ENCODE measurements around the gene CDKAL1. TPM values are rescaled to one million over a fixed set of nuclear protein-coding genes. Genes with fewer than 3 reads are reported as not detected.
"Not testable (repeated sequence)": the region's sequence is repeated elsewhere in the genome, so short reads cannot be mapped to it uniquely, and the experiment has no call there.

The CDKAL1 gene
- total RNA-seq, 1 donor from 2014 or later: 11.3 TPM

DNA sequence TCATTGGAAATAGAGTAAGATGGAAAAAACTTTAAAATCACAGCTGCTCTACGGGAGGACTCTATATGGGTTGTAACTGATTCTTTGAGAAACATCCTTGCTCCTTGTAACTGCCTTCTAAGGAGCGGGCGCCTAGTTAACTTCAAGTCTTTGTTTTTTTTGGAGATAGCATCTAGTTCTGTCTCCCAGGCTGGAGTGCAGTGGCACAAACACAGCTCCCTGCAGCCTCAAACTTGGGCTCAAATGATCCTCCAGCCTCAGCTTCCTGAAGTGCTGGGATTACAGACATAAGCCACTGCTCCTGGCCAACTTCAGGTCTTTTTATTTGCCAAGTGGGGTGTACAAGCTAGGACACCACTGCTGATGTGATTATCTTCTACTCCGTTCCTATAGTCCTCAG is 552.9 kb downstream of the CDKAL1 start:
- TF ChIP-seq, protein P1, sequence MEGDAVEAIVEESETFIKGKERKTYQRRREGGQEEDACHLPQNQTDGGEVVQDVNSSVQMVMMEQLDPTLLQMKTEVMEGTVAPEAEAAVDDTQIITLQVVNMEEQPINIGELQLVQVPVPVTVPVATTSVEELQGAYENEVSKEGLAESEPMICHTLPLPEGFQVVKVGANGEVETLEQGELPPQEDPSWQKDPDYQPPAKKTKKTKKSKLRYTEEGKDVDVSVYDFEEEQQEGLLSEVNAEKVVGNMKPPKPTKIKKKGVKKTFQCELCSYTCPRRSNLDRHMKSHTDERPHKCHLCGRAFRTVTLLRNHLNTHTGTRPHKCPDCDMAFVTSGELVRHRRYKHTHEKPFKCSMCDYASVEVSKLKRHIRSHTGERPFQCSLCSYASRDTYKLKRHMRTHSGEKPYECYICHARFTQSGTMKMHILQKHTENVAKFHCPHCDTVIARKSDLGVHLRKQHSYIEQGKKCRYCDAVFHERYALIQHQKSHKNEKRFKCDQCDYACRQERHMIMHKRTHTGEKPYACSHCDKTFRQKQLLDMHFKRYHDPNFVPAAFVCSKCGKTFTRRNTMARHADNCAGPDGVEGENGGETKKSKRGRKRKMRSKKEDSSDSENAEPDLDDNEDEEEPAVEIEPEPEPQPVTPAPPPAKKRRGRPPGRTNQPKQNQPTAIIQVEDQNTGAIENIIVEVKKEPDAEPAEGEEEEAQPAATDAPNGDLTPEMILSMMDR (IDR thresholded peaks at IDR 0.05): no peak
- TF ChIP-seq POLR2AphosphoS5 (IDR thresholded peaks at IDR 0.05; ENCODE audit: insufficient read depth in 1 of 2, low read depth in 1 of 2): no peak
- TF ChIP-seq POLR2A (IDR thresholded peaks at IDR 0.05): no peak
- intact Hi-C loops (cut with DNase I): no loop called here
- DNase-seq (ENCODE audit: extremely low spot score in 2 of 2): no peak
- Histone ChIP-seq H3K36me3 (no peaks in the 10 kb centered on the region), H3K4me3 (no peak overlapping the region), H3K4me1 (no peaks in the 10 kb centered on the region), H3K9me3 (no peaks in the 10 kb centered on the region), H3K27me3 (no peaks in the 10 kb centered on the region), H3K27ac (no peak overlapping the region)

DNA sequence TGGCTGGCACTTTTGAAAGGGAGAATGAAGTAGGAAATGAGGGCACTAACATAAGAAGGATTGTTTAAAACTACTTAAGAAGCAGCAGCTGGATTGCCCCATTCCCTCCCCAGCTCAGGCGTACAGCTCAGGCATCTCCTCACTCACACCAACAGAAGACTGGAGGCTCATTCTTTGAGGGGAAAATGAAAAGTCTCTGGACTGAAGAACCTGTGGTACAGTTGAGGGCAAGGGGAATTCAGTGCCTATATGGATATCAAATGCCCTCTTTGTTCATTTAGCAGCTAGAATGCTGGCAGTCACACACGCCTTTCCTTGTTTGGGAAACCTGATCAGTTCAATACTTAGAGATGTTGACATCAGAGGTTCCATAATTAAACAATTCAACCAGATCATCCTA is 557.2 kb downstream of the CDKAL1 start:
- Histone ChIP-seq H3K27me3 (no peaks in the 10 kb centered on the region), H3K27ac (no peak overlapping the region), H3K9me3 (no peaks in the 10 kb centered on the region), H3K4me1 (no peaks in the 10 kb centered on the region), H3K36me3 (no peaks in the 10 kb centered on the region), H3K4me3 (no peak overlapping the region)
- TF ChIP-seq POLR2AphosphoS5 (IDR thresholded peaks at IDR 0.05; ENCODE audit: insufficient read depth in 1 of 2, low read depth in 1 of 2) (no peak), POLR2A (IDR thresholded peaks at IDR 0.05) (no peak)
- TF ChIP-seq, protein P1 (IDR thresholded peaks at IDR 0.05): no peak
- intact Hi-C loops (cut with DNase I): no loop called here
- DNase-seq (ENCODE audit: extremely low spot score in 2 of 2): no peak

DNA sequence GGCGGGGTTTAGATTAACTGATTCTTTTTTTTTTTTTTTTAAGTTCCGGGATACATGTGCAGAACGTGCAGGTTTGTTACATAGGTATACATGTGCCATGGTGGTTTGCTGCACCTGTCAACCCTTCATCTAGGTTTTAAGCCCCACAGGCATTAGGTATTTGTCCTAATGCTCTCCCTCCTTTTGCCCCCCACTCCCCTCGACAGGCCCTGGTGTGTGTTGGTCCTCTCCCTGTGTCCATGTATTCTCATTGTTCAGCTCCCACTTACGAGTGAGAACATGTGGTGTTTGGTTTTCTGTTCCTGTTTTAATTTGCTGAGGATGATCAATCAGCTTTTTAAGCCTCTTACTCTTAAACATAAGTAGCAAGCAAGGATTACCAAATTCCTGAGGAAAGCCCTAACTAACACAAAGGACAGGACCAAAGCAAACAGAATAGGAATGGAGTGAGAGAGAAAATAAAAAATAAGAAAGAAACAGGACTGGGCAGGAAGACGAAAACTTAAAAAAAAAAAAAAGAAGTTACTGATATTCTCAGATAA is 558.0 kb downstream of the CDKAL1 start:
- DNase-seq (ENCODE audit: extremely low spot score in 2 of 2); H3K4me1 ChIP-seq; intact Hi-C loops (cut with DNase I); H3K36me3 ChIP-seq; H3K27me3 ChIP-seq; H3K9me3 ChIP-seq; H3K27ac ChIP-seq; H3K4me3 ChIP-seq: not testable (repeated sequence)

DNA sequence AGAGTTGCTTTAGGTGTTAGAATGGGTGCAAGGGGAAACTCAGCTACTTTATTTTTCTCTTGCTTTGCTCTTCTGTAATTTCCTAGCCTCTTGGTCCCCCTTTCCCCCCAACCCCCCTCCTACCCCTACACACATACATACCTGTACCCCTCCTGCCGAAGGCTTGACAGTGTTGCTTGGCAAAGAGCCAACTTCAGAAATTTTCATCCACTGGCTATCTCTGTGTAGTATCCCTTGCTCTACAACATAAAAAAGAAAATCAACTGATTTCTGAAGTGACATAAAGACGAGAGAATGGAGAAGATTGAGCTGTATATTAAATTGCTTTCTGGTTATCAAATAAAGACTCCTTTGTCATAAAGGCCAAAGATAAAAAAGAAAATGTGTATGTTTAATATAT is 561.2 kb downstream of the CDKAL1 start:
- Histone ChIP-seq H3K27ac (no peak overlapping the region), H3K4me3 (no peak overlapping the region), H3K36me3 (no peaks in the 10 kb centered on the region), H3K9me3 (no peaks in the 10 kb centered on the region), H3K4me1 (no peaks in the 10 kb centered on the region), H3K27me3 (no peaks in the 10 kb centered on the region)
- TF ChIP-seq POLR2AphosphoS5 (IDR thresholded peaks at IDR 0.05; ENCODE audit: insufficient read depth in 1 of 2, low read depth in 1 of 2) (no peak), POLR2A (IDR thresholded peaks at IDR 0.05) (no peak)
- TF ChIP-seq, protein P1 (IDR thresholded peaks at IDR 0.05): no peak
- intact Hi-C loops (cut with DNase I): no loop called here
- no peak for DNase-seq (ENCODE audit: extremely low spot score in 2 of 2)

DNA sequence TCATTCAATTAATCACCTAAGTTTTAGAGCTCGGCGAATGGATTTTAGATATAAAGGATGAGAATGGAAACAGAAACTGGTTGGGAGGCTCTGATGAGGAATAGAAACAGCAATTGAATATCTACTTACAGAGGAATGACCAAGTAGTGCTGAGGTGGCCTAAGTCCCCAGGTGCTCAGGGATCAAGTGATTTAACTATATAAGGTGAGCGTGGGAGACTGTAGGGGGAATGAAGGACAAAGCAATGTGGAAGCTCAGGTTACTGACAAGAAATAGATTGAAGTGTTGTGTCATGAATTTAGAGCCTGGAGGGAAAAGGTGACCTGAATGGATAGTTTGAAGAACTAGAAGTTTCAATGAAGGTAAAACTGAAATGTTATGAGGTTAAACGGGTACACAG is 563.9 kb downstream of the CDKAL1 start:
- H3K27ac ChIP-seq: no peak overlapping the region
- intact Hi-C loops (cut with DNase I): loop anchor here (2.0 kb wide), 1 partner anchor 79 kb away; no protein-coding TSS in a partner anchor
- no peaks in the 10 kb centered on the region for H3K27me3 ChIP-seq
- H3K9me3 ChIP-seq: no peaks in the 10 kb centered on the region
- DNase-seq (ENCODE audit: extremely low spot score in 2 of 2): no peak
- TF ChIP-seq POLR2A (IDR thresholded peaks at IDR 0.05) (no peak), POLR2AphosphoS5 (IDR thresholded peaks at IDR 0.05; ENCODE audit: insufficient read depth in 1 of 2, low read depth in 1 of 2) (no peak)
- TF ChIP-seq, protein P1 (IDR thresholded peaks at IDR 0.05): no peak
- no peak overlapping the region for H3K4me3 ChIP-seq
- no peaks in the 10 kb centered on the region for H3K36me3 ChIP-seq
- H3K4me1 ChIP-seq: no peaks in the 10 kb centered on the region

Data from vagina (tissue), 2 donors.